ENCODE results near the gene MEP1A. TPM values are rescaled to one million over a fixed set of nuclear protein-coding genes. Genes with fewer than 3 reads are reported as not detected.

Gene MEP1A
- total and polyA plus RNA-seq, 7 donors: 0.04 to 0.21 TPM; not detected in 5

DNA sequence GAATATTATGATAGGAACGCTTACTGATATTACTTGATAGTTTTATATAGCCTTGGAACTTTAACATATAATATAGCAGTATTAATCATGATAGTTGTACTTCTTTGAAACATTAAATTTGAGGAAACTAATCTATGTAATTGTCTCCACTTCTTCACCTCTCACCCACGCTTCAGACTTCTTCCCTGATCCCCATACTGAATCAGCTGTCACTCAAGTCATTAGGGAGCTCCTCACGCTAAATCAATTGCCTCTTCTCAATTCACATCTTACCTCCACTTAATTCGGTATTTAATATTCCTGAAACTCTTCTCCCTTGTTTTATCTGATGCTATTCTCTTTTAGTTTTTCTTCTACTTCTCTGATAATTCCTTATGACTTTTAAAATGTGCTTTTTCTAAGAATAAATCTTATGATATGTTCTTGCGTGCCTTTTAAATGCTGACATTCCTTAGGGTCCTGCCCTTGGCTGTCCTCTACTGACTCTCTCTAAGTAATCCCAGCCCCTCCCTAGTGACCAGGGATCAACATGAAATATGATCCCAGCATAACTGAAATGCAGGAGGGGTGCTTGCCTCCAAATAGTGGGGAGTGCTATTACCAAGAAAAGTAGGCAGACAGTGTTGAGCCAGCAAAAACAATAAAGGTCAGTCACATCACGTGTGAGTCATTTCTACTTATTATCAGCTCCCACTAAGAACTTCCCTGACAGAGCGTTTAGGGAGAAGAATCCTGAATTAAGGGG, 36.5 kb upstream of the MEP1A start:
- Histone ChIP-seq H3K4me1 (peaks cover 15% of the 10 kb centered on the region), H3K9me3 (no peaks in the 10 kb centered on the region), H3K27me3 (ENCODE audit: insufficient read depth in 3 of 3, low read length in 2 of 3) (no peaks in the 10 kb centered on the region), H3K36me3 (ENCODE audit: insufficient read depth in 1 of 2, low read depth in 1 of 2) (no peaks in the 10 kb centered on the region), H3K4me3 (no peak overlapping the region), H3K27ac (no peak overlapping the region)
- DNase-seq: no peak
- ATAC-seq: peak in 2 of 4 donors; percentile 17 to 47
- WGBS, 3 donors: 28 to 36% (median 35%) methylated on average over 7 of the region's 7 CpGs
- intact Hi-C loops (cut with DNase I): no loop called here
- no peak for TF ChIP-seq CTCF (IDR thresholded peaks at IDR 0.05)

GRCh38 chr6:46757214-46757596, 36.0 kb upstream of the MEP1A start:
- TF ChIP-seq CTCF (IDR thresholded peaks at IDR 0.05): no peak
- no peaks in the 10 kb centered on the region for H3K27me3 ChIP-seq (ENCODE audit: insufficient read depth in 3 of 3, low read length in 2 of 3)
- no peak overlapping the region for H3K4me3 ChIP-seq
- 34 to 52% (median 51%) methylated on average over 2 of the region's 2 CpGs for WGBS, 3 donors
- H3K36me3 ChIP-seq (ENCODE audit: insufficient read depth in 1 of 2, low read depth in 1 of 2): no peaks in the 10 kb centered on the region
- ATAC-seq (peak in 3 of 4 donors; percentile 30 to 71 (median 61)), DNase-seq (no peak)
- H3K27ac ChIP-seq: no peak overlapping the region
- intact Hi-C loops (cut with DNase I): no loop called here
- peaks cover 15% of the 10 kb centered on the region for H3K4me1 ChIP-seq
- H3K9me3 ChIP-seq: no peaks in the 10 kb centered on the region

GRCh38 chr6:46758960-46759753, 34.0 kb upstream of the MEP1A start:
- Histone ChIP-seq H3K4me1 (peaks cover 15% of the 10 kb centered on the region), H3K27ac (no peak overlapping the region), H3K36me3 (ENCODE audit: insufficient read depth in 1 of 2, low read depth in 1 of 2) (no peaks in the 10 kb centered on the region), H3K27me3 (ENCODE audit: insufficient read depth in 3 of 3, low read length in 2 of 3) (no peaks in the 10 kb centered on the region), H3K9me3 (no peaks in the 10 kb centered on the region), H3K4me3 (no peak overlapping the region)
- intact Hi-C loops (cut with DNase I): no loop called here
- 95 to 96% (median 96%) methylated on average over 4 of the region's 4 CpGs for WGBS, 3 donors
- ATAC-seq (no peak), DNase-seq (no peak)
- TF ChIP-seq CTCF (IDR thresholded peaks at IDR 0.05): no peak

DNA sequence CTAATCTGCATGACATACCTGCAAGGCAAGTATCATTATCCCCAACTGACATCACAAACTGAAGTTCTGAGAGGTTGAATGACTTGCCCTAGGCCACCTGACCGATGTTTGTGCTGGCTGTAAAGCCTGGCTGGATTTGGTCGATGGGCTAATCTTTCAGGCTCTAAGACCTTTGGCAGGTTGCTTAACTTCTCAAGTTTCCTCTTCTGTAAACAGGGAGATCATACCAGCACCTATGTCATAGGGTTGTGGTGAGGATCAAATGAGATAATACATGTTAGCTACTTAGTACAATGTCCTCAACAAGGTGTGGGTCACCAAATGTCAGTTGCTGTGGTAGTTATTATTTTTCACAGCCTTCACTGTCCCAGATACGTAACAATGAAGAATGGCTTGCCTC, 32.3 kb upstream of the MEP1A start:
- intact Hi-C loops (cut with DNase I): no loop called here
- no peaks in the 10 kb centered on the region for H3K36me3 ChIP-seq (ENCODE audit: insufficient read depth in 1 of 2, low read depth in 1 of 2)
- DNase-seq: no peak
- H3K9me3 ChIP-seq: no peaks in the 10 kb centered on the region
- H3K4me1 ChIP-seq: peaks cover 15% of the 10 kb centered on the region
- no peak for TF ChIP-seq CTCF (IDR thresholded peaks at IDR 0.05)
- 27 to 43% (median 29%) methylated on average over 3 of the region's 3 CpGs for WGBS, 3 donors
- no peak overlapping the region for H3K4me3 ChIP-seq
- peak in 3 of 4 donors; percentile 41 to 81 (median 60) for ATAC-seq
- no peaks in the 10 kb centered on the region for H3K27me3 ChIP-seq (ENCODE audit: insufficient read depth in 3 of 3, low read length in 2 of 3)
- H3K27ac ChIP-seq: no peak overlapping the region
